HG03565 (cell line): ENCODE measurements around the gene DIAPH3.
"Not testable (repeated sequence)": the region's sequence is repeated elsewhere in the genome, so short reads cannot be mapped to it uniquely, and the experiment has no call there.

ENCODE experiments used
- ATAC-seq: cut with Tn5 transposase; IDR thresholded peaks from one replicate; pipeline ENCODE4 v1.9.1; 2021; ENCODE audit warnings: mild to moderate bottlenecking, moderate library complexity; ENCODE audit not compliant: unreplicated experiment

Gene DIAPH3

GRCh38 chr13:60163478-60164233, at the start of gene DIAPH3:
Gene DIAPH3, minus strand, starts transcription at chr13:60163928. Its CDS starts 162 bp downstream, at chr13:60163766.
- peak; percentile 100 for ATAC-seq

- no peak for ATAC-seq
Observed at GRCh38 chr13:60213236-60213744, 49.6 kb upstream of the DIAPH3 start.

- ATAC-seq: no peak
Observed at GRCh38 chr13:60211548-60211947, 47.8 kb upstream of the DIAPH3 start.

GRCh38 chr13:60210510-60211330, 47.0 kb upstream of the DIAPH3 start:
- no peak for ATAC-seq

- ATAC-seq: not testable (repeated sequence)
Observed at GRCh38 chr13:60205499-60205898, 41.8 kb upstream of the DIAPH3 start.

GRCh38 chr13:60201286-60201685, 37.6 kb upstream of the DIAPH3 start:
- no peak for ATAC-seq

GRCh38 chr13:60195893-60196292, 32.2 kb upstream of the DIAPH3 start:
- ATAC-seq: not testable (repeated sequence)

- ATAC-seq: no peak
Observed at GRCh38 chr13:60182907-60183306, 19.2 kb upstream of the DIAPH3 start.

GRCh38 chr13:60178327-60178726, 14.6 kb upstream of the DIAPH3 start:
- ATAC-seq: no peak

- no peak for ATAC-seq
Observed at GRCh38 chr13:60175571-60175970, 11.8 kb upstream of the DIAPH3 start.

- no peak for ATAC-seq
Observed at GRCh38 chr13:60174113-60174512, 10.4 kb upstream of the DIAPH3 start.

- no peak for ATAC-seq
Observed at GRCh38 chr13:60172111-60172510, 8.4 kb upstream of the DIAPH3 start.

- ATAC-seq: no peak
Observed at GRCh38 chr13:60170414-60170813, 6.7 kb upstream of the DIAPH3 start.

GRCh38 chr13:60169239-60170031, 5.7 kb upstream of the DIAPH3 start:
- ATAC-seq: no peak

GRCh38 chr13:60167121-60167520, 3.4 kb upstream of the DIAPH3 start:
- no peak for ATAC-seq

GRCh38 chr13:60165391-60166099, 1.8 kb upstream of the DIAPH3 start:
- no peak for ATAC-seq

- ATAC-seq: peak; percentile 0
Observed at GRCh38 chr13:60164234-60164889, 634 bp upstream of the DIAPH3 start.

GRCh38 chr13:60162096-60162495, 1.6 kb downstream of the DIAPH3 start:
- no peak for ATAC-seq

GRCh38 chr13:60158321-60158801, 5.4 kb downstream of the DIAPH3 start:
- peak; percentile 30 for ATAC-seq

GRCh38 chr13:60155978-60156377, 7.8 kb downstream of the DIAPH3 start:
- peak; percentile 47 for ATAC-seq
